Measurements from ENCODE around the gene TBC1D25.

The TBC1D25 gene

GRCh38 chrX:48560056-48560455, 20.5 kb downstream of the TBC1D25 start:
- no peak for DNase-seq (ENCODE audit: low read depth)

DNA sequence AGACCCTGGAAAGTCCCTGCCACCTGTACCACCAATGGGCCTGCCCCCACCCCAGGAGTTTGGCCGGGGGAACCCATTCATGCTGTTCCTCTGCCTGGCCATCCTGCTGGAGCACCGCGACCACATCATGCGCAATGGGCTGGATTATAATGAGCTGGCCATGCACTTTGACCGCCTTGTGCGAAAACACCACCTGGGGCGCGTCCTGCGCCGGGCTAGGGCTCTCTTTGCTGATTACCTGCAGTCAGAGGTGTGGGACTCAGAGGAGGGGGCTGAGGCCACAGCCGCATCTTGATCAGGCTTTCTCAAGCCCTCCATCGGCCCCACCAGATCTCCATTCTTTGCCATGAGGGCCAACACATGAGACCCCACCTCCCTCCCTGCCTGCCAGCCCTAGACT, 21.2 kb downstream of the TBC1D25 start:
- DNase-seq (ENCODE audit: low read depth), result no peak

- DNase-seq (ENCODE audit: low read depth), result no peak
Measured at GRCh38 chrX:48569958-48570357, 30.4 kb downstream of the TBC1D25 start.

DNA sequence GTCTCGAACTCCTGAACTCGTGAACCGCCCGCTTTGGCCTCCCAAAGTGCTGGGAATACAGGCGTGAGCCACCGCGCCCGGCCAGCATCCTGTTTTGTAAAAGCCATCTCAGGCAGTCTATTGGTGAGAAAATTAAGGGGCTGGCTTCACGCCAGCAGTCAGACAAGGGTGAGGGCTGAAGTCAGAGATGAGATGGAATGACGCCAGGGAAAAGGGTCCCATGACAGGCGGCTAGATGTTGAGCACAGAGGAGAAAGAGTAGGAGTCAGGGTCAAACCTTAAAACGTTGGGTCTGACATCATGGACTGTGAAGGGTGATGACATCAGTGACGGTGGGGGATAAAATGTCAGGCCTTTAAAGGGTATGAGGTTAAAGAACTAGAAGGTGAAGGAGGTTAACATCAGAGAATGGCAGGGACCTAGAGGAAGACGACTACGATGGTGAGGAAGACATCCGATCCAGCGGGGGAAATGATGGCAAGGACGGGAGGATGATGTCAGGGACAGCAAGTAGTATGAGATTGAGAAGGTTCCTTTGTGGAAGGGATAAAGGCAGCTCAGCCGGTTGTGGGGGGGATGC, 34.3 kb downstream of the TBC1D25 start:
- no peak for DNase-seq (ENCODE audit: low read depth)

- peak; percentile 82 for DNase-seq (ENCODE audit: low read depth)
Measured at GRCh38 chrX:48574270-48575266, 35.1 kb downstream of the TBC1D25 start, which contains the start of gene RBM3. Gene RBM3 (plus strand): TSS chrX:48574484. CDS start chrX:48575181, 697 bp downstream.

DNA sequence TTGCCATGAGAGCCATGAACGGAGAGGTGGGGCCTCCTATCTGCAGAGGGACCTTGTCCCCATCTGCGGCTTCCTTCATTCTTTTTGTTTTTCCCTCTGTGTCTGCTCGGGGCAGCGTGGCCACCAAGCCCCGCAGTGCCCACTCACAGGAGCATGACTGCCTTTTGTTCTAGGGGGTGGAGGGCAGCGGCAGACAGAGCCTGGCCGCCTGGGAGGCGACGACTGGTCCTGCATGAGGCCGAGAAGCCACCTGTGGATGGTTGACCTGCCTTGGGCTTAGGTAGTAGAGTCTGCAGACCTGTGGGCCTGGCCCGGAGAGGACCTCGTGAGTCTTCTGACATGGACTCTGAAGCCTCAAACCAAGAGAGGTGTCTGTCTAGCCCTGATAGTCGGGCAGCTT, 36.1 kb downstream of the TBC1D25 start:
- DNase-seq (ENCODE audit: low read depth), result no peak

GRCh38 chrX:48576108-48576507, 36.6 kb downstream of the TBC1D25 start:
- DNase-seq (ENCODE audit: low read depth), result no peak

DNA sequence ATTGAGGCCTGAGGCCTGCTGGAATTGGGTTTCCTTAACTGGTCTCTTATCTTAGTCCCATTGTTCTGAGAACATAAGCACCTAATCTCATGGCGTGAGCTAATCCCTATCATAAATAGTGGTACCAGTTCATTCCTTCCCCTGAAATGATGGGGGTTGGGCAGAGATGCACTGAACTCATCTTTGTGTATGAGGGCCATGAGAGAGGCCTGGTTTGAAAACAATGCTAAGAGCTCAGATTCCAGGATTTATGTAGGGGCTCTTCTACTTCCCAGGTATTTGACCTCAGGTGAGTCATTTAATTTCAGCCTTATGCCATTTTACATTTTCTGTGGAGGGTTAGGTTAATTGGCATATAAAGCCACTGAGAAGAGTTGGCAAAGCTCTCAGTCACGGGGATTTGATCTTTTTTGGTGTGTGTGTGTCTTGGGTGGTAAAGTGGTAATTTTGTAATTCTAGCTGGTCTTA, 39.2 kb downstream of the TBC1D25 start:
- no peak for DNase-seq (ENCODE audit: low read depth)

DNA sequence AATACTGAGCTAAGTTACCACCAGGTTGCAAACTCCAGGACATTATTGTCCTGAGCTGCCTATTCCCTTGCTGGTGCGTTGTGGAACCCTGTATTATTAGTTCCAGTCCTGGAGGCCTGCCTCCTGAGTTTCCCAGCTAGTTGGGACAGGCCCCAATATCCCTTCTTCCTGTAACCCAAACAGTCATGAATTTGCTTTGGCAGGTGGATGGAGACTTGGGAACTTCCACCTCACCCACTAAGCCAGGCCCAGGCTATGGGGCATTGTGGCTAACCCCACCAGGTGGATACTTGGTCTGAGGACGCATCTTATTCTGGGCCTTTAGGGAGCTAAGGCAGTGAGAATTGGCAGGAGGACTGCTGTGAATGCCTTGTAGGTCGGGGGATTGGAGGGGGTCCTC, 39.7 kb downstream of the TBC1D25 start:
- DNase-seq (ENCODE audit: low read depth), result no peak

GRCh38 chrX:48580662-48581061, 41.1 kb downstream of the TBC1D25 start:
- no peak for DNase-seq (ENCODE audit: low read depth)

DNA sequence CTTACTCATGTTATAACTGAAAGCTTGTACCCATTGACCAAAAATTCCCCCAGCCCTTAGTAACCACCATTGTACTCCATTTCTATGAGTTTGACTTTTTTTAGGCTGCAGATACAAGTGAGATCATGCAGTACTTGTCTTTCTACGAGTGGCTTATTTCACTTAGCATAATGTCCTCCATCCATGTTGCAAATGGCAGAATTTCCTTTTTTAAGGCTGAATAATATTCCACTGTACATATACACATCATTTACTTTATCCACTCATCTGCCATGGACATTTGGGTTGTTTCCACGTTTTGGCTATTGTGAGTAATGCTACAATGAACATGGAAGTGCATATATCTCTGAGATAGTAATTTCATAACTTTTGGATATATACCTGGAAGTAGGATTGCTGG, 45.2 kb downstream of the TBC1D25 start:
- no peak for DNase-seq (ENCODE audit: low read depth)

DNA sequence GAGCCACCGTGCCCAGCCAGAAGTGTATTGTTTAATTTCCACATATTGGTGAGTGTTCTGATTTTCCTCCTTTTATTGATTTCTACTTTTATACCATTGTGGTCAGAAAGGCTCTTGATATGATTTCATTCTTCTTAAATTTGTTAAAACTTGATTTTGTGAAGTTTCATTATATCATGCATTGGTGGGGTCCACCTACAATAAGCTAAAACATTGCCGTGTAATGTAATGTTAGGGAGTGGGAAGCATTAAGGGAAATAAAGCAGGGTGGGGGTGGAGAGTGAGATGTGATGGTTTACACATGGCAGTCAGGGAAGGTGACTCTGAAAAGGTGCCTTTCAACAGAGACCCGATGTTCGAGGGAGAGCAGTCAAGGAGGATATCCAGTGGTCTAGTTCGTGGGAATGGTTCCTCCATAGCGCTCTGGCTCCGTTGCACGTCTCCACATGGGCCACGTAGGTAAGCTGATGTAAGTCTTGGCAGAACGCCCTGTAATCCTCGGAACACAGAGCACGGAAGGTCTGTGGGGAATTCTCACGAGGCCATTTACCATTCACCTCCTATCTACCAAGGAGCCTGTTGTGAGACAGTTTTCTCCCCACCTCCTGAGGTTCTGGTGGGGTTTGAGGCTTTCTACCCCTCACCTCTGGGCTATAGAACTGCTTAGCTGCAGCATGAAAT, 50.1 kb downstream of the TBC1D25 start:
- DNase-seq (ENCODE audit: low read depth), result no peak

DNA sequence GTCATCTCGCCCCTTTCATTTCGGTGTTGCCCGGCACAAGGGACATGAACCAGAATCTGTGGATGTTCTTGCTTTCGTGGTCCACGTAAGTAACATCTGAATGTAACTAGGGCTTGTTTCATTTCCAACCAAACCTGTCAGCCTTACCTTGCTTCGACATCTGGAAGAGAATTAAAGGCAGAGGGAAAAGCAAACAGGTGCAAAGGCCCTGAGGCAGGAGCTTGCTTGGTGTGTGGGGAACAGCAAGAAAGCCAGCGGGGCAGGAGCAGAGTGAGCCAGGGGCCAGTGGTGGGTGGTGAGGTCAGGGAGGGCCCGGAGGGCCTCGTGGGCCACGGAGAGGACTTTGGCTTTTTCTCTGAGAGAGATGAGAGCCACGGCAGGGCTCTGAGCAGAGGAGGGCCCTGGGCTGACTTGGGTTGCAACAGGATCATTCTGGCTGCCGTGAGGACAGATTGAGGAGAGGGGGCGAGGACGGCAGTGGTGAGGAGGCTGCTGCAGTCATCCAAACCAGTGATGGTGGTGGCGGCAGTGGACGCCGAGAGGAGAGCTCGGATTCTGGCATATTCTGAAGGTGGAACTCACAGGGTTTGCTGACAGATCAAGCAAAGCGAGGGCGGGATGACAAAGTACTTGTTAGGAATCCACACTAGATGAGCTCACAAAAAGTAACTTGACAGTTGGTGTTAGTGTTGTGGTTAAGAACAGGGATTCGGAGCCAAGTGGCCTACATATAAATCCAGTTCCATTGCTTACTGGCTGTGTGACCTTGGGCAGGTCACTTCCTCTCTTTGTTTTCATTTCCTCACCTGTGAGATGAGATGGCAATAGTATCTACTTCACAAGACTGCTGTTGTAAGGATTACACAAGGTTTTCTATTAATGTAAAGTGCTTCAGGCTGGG, 50.9 kb downstream of the TBC1D25 start:
- DNase-seq (ENCODE audit: low read depth), result no peak

GRCh38 chrX:48591255-48591791, 51.8 kb downstream of the TBC1D25 start:
- DNase-seq (ENCODE audit: low read depth), result no peak

DNA sequence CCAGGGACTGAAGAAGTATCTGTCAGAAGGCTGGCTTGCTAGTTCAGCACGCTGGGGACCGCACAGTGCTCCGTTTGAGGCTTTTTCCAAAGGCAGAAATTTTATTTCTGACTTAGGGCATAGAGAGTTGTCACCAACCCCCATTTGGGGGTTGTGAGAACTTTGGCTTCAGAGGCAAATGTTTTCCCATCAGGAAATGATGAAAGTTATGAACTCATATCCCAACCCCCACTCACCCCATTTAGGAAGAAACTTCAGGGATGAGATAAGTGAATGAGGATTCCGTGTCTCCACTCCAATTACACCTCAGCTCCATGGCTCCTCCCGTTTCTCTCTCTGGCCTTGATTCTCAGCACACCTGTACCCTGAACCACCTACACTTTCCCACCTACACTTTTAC, 53.5 kb downstream of the TBC1D25 start:
- no peak for DNase-seq (ENCODE audit: low read depth)

DNA sequence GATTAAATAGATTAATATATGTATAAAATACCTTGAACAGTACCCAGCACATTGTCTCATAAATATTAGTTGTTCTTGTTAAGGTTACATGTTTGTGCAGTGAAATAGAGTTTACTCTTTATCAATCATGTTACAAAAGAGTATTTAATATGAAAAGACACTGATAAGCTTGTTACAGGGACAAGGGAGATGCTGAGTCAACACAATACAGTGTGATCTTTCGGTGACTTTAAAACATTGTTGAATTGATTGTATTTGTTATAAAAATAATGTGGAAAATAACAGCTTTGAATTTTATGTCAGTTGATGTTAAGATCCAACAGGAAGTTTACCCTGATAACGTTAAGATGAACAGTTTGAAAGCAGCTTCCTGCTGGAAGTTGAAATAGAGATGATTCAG, 56.4 kb downstream of the TBC1D25 start:
- no peak for DNase-seq (ENCODE audit: low read depth)

- DNase-seq (ENCODE audit: low read depth), result peak; percentile 84
Measured at GRCh38 chrX:48597353-48598264, 58.1 kb downstream of the TBC1D25 start, which contains the start of gene WDR13. Gene WDR13 (plus strand): TSS chrX:48597492. CDS start chrX:48597997, 505 bp downstream.

DNA sequence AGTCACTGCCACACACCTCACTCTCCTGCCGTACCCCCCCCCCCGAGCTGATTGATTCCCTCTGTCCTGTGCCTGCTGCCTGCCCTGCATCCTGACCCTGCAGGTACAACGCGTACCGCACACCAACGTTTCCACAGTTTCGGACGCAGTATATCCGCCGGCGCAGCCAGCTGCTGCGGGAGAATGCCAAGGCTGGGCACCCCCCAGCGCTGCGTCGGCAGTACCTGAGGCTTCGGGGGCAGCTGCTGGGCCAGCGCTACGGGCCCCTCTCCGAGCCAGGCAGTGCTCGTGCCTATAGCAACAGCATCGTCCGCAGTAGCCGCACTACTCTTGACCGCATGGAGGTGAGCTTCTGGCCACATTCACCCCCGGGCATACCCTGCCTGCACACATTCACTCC, 59.1 kb downstream of the TBC1D25 start:
- no peak for DNase-seq (ENCODE audit: low read depth)

- no peak for DNase-seq (ENCODE audit: low read depth)
Measured at GRCh38 chrX:48599341-48599740, 59.8 kb downstream of the TBC1D25 start.

DNA sequence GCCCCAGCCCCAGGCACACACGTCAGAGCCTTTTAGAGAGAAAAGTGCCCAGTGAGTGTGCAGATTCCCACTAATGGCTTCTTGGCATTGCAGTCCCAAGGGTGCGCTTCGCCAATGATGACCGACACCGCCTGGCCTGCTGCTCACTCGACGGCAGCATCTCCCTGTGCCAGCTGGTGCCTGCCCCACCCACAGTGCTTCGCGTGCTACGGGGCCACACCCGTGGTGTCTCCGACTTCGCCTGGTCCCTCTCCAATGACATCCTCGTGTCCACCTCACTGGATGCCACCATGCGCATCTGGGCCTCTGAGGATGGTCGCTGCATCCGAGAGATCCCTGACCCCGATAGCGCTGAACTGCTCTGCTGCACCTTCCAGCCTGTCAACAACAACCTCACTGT, 60.7 kb downstream of the TBC1D25 start:
- no peak for DNase-seq (ENCODE audit: low read depth)

All from activated T-cell treated with anti-CD3 and anti-CD28 coated beads for 24 hours (primary cell).